Pancreas (tissue), 10 donors: ENCODE results near the gene TTC7B. TPM values are rescaled to one million over a fixed set of nuclear protein-coding genes. Genes with fewer than 3 reads are reported as not detected.
A peak's percentile ranks its signal among the peaks of the same experiment; 100 is the strongest.

ENCODE experiments used
- ATAC-seq, 4 donors: fragments of 200-7000 bp; cut with Tn5 transposase; one replicate each; pipeline versions ENCODE4 v1.8.0 to v1.9.1; 2020; ENCODE audit warnings: mild to moderate bottlenecking in 4 of 4, moderate library complexity in 4 of 4
- DNase-seq, 6 donors: peaks; one replicate each; pipeline ENCODE4 v3.0.0-alpha.2; 2020
- FAIRE-seq: peaks from 2 replicates; lab custom pipeline; 2012; peaks lifted over from hg19 to GRCh38; lab: Jason Lieb, UNC
- H3K27ac ChIP-seq, 4 donors: fragments of 200-600 bp; sonication (generic); 1 replicate in 3 of 4; 2 replicates in 1 of 4; pipeline versions ENCODE4 v1.5.0 to v1.8.0; 2020
- H3K27me3 ChIP-seq, 4 donors: fragments of 200-600 bp; one replicate each; pipeline ENCODE4 v1.8.0; 2021
- H3K36me3 ChIP-seq, 3 donors: fragments of 200-600 bp; sonication (generic) in 1 of 3; one replicate each; pipeline versions ENCODE4 v1.5.0 to v1.8.0; 2020 to 2021
- H3K4me1 ChIP-seq, 3 donors: fragments of 200-600 bp; one replicate each; pipeline ENCODE4 v1.8.0; 2021
- H3K4me3 ChIP-seq, 4 donors: fragments of 200-600 bp; sonication (generic) in 2 of 4; one replicate each; pipeline versions ENCODE4 v1.5.0 to v1.8.0; 2020 to 2021
- H3K9me3 ChIP-seq, 4 donors: fragments of 200-600 bp; one replicate each; pipeline ENCODE4 v1.8.0; 2021
- WGBS, 2 donors: extraction: QIAGEN DNeasy Blood & Tissue Kit; methylation state at CpG; one replicate each; pipeline ENCODE4 v1.1.7; 2013; 5-methylcytosine and 5-hydroxymethylcytosine counted together
- intact Hi-C, 3 donors: fragments of 100-400 bp; cut with DNase I; formaldehyde crosslinking; loops; one replicate each; pipeline versions ENCODE4 v1.11.1 to v1.14.2; 2022
- polyA plus RNA-seq, 2 donors: library from polyadenylated mRNA; stranded (reverse); fragments of 200-250 nt; gene quantifications; one replicate each; pipeline ENCODE4 v1.2.3, GENCODE V29; 2013
- total RNA-seq, 6 donors: library from RNA; stranded (reverse); fragmentation: NEBNext Ultra II Directional in 4 of 6; extraction: Animal tissue kit (Norgen Biotek cat#: 25700) in 4 of 6; gene quantifications; one replicate each; pipeline versions ENCODE4 v1.2.1 to v1.2.4, GENCODE V29; 2021 to 2023
- TF ChIP-seq, protein P1 (sequence below), 4 donors: fragments of 200-600 bp; sonication (generic) in 3 of 4; IDR thresholded peaks; one replicate each; pipeline versions ENCODE4 v1.5.0 to v1.8.0; 2021; ENCODE audit warnings: antibody characterized with exemption in 4 of 4
- donor health status: healthy with polysubstance abuse.
- donor health status: DM: no; HTN: no; CAD: no; lungs with moderate emphysema.
- donor health status: DM: no; HTN: no; CAD: no.
- donor health status: control.
- donor health status: control.
- donor health status: Bipolar disorder and iron deficiency.
- donor health status: DM: yes; HTN: yes; CAD: no.
- donor health status: DM: no; HTN: no; CAD: no.
- donor health status: DM: no; HTN: no; CAD: no.
- donor health status: DM: yes; HTN: yes; CAD: no.

Gene TTC7B
- total and polyA plus RNA-seq, 8 donors: 8.9 to 39.6 (median 29.6) TPM

DNA sequence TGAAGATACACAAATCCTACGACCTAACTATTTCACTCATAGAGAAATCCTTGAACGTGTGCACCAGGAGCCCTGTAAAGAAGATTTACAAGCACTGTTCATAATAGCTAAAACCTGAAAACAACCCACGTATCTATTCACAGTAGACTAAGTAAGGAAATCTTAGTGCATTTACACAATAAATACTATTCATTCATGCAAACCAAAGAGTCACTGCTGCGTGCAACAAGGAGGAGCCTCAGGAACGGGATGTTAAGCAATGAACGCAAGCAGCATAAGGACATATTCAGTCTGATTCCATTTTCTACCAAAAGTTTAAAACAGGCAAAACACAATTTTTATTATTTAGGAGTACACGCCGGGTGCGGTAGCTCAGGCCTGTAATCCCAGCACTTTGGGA, 176.6 kb downstream of the TTC7B start:
- TF ChIP-seq, protein P1, sequence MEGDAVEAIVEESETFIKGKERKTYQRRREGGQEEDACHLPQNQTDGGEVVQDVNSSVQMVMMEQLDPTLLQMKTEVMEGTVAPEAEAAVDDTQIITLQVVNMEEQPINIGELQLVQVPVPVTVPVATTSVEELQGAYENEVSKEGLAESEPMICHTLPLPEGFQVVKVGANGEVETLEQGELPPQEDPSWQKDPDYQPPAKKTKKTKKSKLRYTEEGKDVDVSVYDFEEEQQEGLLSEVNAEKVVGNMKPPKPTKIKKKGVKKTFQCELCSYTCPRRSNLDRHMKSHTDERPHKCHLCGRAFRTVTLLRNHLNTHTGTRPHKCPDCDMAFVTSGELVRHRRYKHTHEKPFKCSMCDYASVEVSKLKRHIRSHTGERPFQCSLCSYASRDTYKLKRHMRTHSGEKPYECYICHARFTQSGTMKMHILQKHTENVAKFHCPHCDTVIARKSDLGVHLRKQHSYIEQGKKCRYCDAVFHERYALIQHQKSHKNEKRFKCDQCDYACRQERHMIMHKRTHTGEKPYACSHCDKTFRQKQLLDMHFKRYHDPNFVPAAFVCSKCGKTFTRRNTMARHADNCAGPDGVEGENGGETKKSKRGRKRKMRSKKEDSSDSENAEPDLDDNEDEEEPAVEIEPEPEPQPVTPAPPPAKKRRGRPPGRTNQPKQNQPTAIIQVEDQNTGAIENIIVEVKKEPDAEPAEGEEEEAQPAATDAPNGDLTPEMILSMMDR (IDR thresholded peaks at IDR 0.05): no peak
- no peak for FAIRE-seq
- 92% methylated on average over 9 of the region's 9 CpGs for WGBS, 2 donors
- no peak for ATAC-seq
- peaks cover 0 to 4% (median 0%) of the 10 kb centered on the region in 3 donors for H3K4me1 ChIP-seq
- intact Hi-C loops: no loop called here
- peaks cover 0 to 3% (median 0%) of the 10 kb centered on the region in 4 donors for H3K9me3 ChIP-seq
- H3K4me3 ChIP-seq: no peak overlapping the region
- DNase-seq: no peak
- no peak overlapping the region for H3K27ac ChIP-seq
- no peaks in the 10 kb centered on the region for H3K27me3 ChIP-seq
- H3K36me3 ChIP-seq: peaks cover 0 to 4% (median 0%) of the 10 kb centered on the region in 3 donors

DNA sequence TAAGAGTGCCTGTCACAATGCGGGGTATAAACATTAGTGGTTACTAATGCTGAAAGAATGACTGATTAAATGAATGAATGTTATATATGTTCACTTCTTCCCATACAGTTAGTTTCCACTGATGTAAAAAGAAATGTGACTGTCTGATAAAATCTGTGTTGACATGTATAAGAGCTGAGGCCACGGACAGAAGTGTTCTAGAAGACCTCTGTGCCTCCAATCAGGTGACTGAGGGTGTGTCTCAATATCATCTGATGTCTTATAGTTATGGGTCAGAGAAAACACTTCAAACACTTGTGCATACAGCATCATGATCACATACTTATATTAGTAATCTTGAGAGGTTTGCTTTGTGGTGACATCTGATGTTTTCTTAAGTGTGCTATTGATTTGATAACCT, 183.4 kb downstream of the TTC7B start:
- WGBS, 2 donors: 90% methylated on average over 2 of the region's 2 CpGs
- intact Hi-C loops: no loop called here
- FAIRE-seq: no peak
- TF ChIP-seq, protein P1 (IDR thresholded peaks at IDR 0.05): no peak
- no peaks in the 10 kb centered on the region for H3K27me3 ChIP-seq
- no peak overlapping the region for H3K4me3 ChIP-seq
- DNase-seq: no peak
- H3K27ac ChIP-seq: no peak overlapping the region
- H3K4me1 ChIP-seq: peaks cover 7 to 11% (median 9%) of the 10 kb centered on the region in 3 donors
- H3K36me3 ChIP-seq: no peaks in the 10 kb centered on the region
- H3K9me3 ChIP-seq: peaks cover 0 to 3% (median 0%) of the 10 kb centered on the region in 4 donors
- ATAC-seq: no peak

DNA sequence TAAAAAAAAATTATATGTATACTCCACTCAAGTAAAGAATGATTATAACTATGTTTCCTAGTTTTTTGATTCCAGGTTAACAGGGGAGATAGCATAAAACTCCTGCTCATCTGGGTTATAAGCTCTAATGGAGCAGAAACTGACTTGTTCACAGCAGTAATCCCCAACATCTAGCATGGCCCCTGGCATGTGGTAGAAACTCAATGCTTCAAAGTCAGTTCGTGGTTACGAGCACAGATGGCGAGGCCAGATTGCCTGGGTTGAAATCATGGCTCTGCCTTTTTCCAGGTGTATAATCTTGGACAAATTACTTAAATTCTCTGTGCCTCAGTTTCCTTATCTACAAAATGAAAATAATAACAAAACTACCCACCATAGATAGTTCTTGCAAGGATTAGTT, 183.8 kb downstream of the TTC7B start:
- FAIRE-seq: no peak
- intact Hi-C loops: no loop called here

DNA sequence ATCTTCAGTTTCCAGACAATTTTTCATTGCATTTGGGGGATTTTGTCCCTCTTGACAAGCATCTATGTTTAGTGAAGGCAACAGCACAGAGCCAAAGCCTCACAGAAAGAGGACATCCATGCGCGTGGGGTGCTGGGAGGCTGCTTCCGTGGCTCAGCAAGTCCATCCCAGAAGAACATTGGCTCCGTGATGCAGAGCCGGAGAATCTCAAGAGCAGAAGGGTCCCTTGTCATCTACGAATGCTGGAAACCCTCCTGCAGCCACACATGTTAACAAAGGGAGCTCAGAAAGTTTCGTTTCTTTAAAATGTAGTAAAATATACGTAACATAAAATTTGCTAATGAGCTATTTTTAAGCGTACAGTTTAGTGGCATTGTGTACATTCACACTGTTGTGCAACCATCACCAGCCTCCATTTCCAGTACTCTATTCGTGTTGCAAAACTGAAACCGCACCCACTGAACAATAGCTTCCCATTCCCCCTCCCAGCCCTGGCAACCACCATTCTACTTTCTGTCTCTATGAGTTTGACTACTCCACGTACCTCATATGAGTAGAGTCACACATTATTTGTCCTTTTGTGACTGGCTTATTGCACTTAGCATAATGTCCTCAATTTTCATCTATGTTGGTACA, 185.9 kb downstream of the TTC7B start:
- 83 to 84% methylated on average over 12 of the region's 12 CpGs for WGBS, 2 donors
- Histone ChIP-seq H3K4me3 (no peak overlapping the region), H3K4me1 (peaks cover 7 to 9% (median 8%) of the 10 kb centered on the region in 3 donors), H3K9me3 (no peaks in the 10 kb centered on the region), H3K27me3 (no peaks in the 10 kb centered on the region), H3K36me3 (no peaks in the 10 kb centered on the region), H3K27ac (peak overlapping the region in 1 of 4 donors; percentile 17)
- TF ChIP-seq, protein P1 (IDR thresholded peaks at IDR 0.05): no peak
- intact Hi-C loops: no loop called here
- DNase-seq: peak in 1 of 6 donors; percentile 41
- FAIRE-seq: no peak
- ATAC-seq: peak in 2 of 4 donors; percentile 59 to 70

More for the DNA sequence above, 183.8 kb downstream of the TTC7B start:
- H3K36me3 ChIP-seq: no peaks in the 10 kb centered on the region
- H3K4me1 ChIP-seq: peaks cover 7 to 11% (median 9%) of the 10 kb centered on the region in 3 donors
- TF ChIP-seq, protein P1 (IDR thresholded peaks at IDR 0.05): no peak
- ATAC-seq (no peak), DNase-seq (no peak)
- no peaks in the 10 kb centered on the region for H3K27me3 ChIP-seq
- no peak overlapping the region for H3K27ac ChIP-seq
- WGBS, 2 donors: 94 to 97% methylated on average over 3 of the region's 3 CpGs
- H3K4me3 ChIP-seq: no peak overlapping the region
- peaks cover 0 to 3% (median 0%) of the 10 kb centered on the region in 4 donors for H3K9me3 ChIP-seq

DNA sequence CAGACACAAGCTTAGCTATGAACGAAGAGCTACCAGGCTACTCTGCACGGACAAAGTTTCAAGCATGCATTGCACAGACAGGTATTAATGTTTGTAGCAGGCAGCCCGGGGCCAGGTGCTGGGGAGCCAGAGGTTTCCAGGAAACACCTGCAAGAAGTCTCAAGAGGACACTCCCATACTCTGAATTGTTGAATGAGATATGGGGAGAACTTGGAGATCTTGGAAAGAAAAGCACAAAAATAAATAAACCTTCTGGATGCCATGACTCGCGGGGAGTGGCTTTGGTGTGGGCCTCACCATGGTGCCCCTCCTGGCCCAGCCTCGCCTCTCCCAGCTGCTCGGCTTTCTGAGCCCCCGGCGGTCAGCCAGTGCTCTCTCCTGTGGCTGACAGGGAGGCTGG, 186.8 kb downstream of the TTC7B start:
- peak overlapping the region in 1 of 4 donors; percentile 17 for H3K27ac ChIP-seq
- DNase-seq (peak in 4 of 6 donors; percentile 54 to 72 (median 54)), FAIRE-seq (no peak), ATAC-seq (peak; percentile 60 to 90 (median 86))
- no peak overlapping the region for H3K4me3 ChIP-seq
- intact Hi-C loops: no loop called here
- H3K9me3 ChIP-seq: no peaks in the 10 kb centered on the region
- H3K27me3 ChIP-seq: no peaks in the 10 kb centered on the region
- H3K4me1 ChIP-seq: peaks cover 7 to 12% (median 8%) of the 10 kb centered on the region in 3 donors
- WGBS, 2 donors: 37 to 42% methylated on average over 9 of the region's 9 CpGs
- TF ChIP-seq, protein P1 (IDR thresholded peaks at IDR 0.05): no peak
- no peaks in the 10 kb centered on the region for H3K36me3 ChIP-seq
